ENCODE measurements around the gene UBE2E2.

GRCh38 chr3:23390989-23391553 is 187.9 kb downstream of the UBE2E2 start:
- no peak for TF ChIP-seq POLR2AphosphoS5 (IDR thresholded peaks at IDR 0.05; ENCODE audit: low read depth, low read length)
- no peak for TF ChIP-seq POLR2A (IDR thresholded peaks at IDR 0.05; ENCODE audit: low read depth, low read length)
- no peak for TF ChIP-seq TAF1 (IDR thresholded peaks at IDR 0.05; ENCODE audit: borderline replicate concordance, low read depth, low read length)
